Activated naive CD8-positive, alpha-beta T cell treated with anti-CD3 and anti-CD28 coated beads for 36 hours (primary cell): ENCODE measurements around the gene SLC19A1. TPM values are rescaled to one million over a fixed set of nuclear protein-coding genes. Genes with fewer than 3 reads are reported as not detected.

Source experiments
- DNase-seq: peaks from one replicate; pipeline ENCODE4 v3.0.0; 2021
- H3K27ac Mint-ChIP-seq: one replicate; pipeline ENCODE4 v1.8.0; 2022; ENCODE audit warnings: mild to moderate bottlenecking, moderate library complexity, mixed read lengths
- H3K27me3 Mint-ChIP-seq: one replicate; pipeline ENCODE4 v1.8.0; 2022; ENCODE audit warnings: mild to moderate bottlenecking, mixed read lengths
- H3K36me3 Mint-ChIP-seq: one replicate; pipeline ENCODE4 v1.8.0; 2021; ENCODE audit warnings: mild to moderate bottlenecking, mixed read lengths
- H3K4me1 Mint-ChIP-seq: one replicate; pipeline ENCODE4 v1.8.0; 2021; ENCODE audit warnings: mixed read lengths
- H3K4me3 Mint-ChIP-seq: one replicate; pipeline ENCODE4 v1.8.0; 2022; ENCODE audit warnings: mild to moderate bottlenecking, moderate library complexity, mixed read lengths
- H3K9me3 Mint-ChIP-seq: one replicate; pipeline ENCODE4 v1.8.0; 2022; ENCODE audit warnings: mixed read lengths
- total RNA-seq, 2 experiments: library from RNA; stranded (reverse); gene quantifications; one replicate each; pipeline ENCODE4 v1.2.3, GENCODE V29; 2021

The SLC19A1 gene
- total RNA-seq, 2 experiments from 2014 or later = 63.2 to 64.0 TPM

DNA sequence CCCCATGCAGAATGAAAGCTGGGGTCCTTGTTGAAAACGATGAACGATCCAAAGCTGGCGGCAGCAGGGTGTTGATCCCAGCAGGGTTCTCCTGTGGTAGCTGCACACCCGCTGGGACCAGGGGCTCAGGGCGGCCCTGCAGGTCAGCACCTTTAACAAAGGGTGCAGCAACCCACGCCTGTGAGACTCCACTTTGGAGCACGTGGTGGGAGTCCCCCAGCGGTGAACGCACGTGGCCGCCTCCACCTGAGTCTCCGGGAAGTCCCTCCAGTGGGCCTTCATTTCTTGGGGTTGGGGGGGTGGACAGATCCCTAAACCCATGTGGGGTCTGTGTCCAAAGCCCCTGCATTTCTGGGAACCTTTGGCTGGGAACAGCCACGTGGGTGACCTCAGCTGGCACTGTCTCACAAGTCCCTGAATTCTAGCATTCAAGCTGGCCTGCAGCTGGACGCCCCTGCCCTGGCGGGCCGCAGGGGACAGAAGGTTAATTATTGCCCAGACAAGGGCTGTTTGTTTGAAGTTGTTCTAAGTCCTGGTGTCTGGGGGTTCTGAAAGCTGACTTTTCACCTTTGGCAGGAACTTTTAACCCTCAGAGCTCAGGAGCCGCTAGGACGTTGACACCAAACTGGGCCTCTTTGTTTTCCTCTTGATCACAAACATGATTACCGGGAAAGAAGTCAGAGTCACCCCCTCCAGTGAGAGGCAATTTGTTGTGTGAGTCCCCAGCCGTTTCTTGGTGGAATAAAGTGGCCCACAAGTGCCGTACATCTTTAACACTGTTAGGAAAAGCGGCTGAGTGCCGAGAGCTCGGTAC lies 72.8 kb downstream of the SLC19A1 start:
- DNase-seq = no peak
- no peaks in the 10 kb centered on the region for H3K27me3 Mint-ChIP-seq
- H3K9me3 Mint-ChIP-seq = no peaks in the 10 kb centered on the region
- H3K36me3 Mint-ChIP-seq = no peaks in the 10 kb centered on the region
- no peak overlapping the region for H3K4me3 Mint-ChIP-seq
- H3K4me1 Mint-ChIP-seq = peaks cover 9% of the 10 kb centered on the region
- H3K27ac Mint-ChIP-seq = no peak overlapping the region

GRCh38 chr21:45468971-45469272 lies 73.3 kb downstream of the SLC19A1 start:
- Mint-ChIP-seq H3K4me1 (peaks cover 9% of the 10 kb centered on the region), H3K27ac (no peak overlapping the region), H3K4me3 (no peak overlapping the region), H3K9me3 (no peaks in the 10 kb centered on the region), H3K27me3 (no peaks in the 10 kb centered on the region), H3K36me3 (no peaks in the 10 kb centered on the region)
- DNase-seq = no peak

DNA sequence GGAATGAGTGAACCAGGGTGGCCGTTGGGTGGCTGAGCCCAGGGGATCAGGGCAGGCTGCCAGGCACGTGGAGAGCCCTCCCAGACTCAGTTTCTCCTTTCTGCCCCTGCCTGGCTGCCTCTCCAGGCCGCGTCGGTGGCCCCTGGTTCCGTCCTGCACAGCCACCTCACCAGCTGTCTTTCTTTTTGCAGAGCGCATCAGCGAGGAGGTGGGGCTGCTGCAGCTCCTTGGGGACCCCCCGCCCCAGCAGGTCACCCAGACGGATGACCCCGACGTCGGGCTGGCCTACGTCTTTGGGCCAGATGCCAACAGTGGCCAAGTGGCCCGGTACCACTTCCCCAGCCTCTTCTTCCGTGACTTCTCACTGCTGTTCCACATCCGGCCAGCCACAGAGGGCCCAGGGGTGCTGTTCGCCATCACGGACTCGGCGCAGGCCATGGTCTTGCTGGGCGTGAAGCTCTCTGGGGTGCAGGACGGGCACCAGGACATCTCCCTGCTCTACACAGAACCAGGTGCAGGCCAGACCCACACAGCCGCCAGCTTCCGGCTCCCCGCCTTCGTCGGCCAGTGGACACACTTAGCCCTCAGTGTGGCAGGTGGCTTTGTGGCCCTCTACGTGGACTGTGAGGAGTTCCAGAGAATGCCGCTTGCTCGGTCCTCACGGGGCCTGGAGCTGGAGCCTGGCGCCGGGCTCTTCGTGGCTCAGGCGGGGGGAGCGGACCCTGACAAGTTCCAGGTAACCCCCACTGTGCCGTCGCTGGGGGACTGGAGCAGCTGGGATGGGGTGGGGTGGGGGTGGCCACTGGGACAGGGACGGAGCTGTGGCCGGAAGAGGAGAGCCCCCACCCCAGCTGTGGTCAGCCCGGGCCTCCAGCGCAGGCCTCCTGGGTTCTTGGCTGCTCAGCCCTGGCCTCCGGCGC lies 73.9 kb downstream of the SLC19A1 start:
- peaks cover 5% of the 10 kb centered on the region for H3K27me3 Mint-ChIP-seq
- no peak overlapping the region for H3K4me3 Mint-ChIP-seq
- H3K9me3 Mint-ChIP-seq = peaks cover 3% of the 10 kb centered on the region
- no peak overlapping the region for H3K27ac Mint-ChIP-seq
- H3K36me3 Mint-ChIP-seq = no peaks in the 10 kb centered on the region
- peaks cover 9% of the 10 kb centered on the region for H3K4me1 Mint-ChIP-seq
- DNase-seq = no peak

DNA sequence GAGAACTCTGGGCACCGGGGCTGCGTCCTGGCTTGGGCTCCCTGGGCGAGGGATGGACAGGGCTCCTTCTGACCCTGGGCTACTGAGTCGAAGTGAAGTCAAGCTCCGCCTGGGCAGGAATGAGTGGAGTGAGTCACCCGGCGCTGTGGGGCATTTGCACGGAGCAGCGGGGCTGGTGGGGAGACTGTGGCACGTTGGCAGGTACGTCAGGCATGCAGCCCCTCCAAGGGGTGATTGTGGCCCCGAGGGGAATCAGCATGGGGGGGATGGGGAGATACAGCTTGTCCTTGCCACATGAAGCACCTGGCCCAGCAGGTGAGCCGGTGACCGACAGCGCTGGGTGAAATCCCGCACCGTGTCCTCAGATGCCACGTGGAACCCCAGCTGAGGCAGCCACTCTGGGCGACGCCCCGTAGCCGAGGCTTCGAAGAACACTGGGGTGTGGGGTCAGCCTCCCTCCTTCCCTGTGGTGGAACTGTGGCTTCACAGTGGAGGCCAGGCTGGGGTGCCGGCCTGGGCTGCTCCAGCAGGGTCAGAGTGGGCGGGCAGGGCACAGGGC lies 74.9 kb downstream of the SLC19A1 start:
- Mint-ChIP-seq H3K4me3 (no peak overlapping the region), H3K27ac (no peak overlapping the region), H3K9me3 (peaks cover 10% of the 10 kb centered on the region), H3K36me3 (peaks cover under 1% of the 10 kb centered on the region), H3K27me3 (peaks cover 5% of the 10 kb centered on the region), H3K4me1 (peaks cover 9% of the 10 kb centered on the region)
- DNase-seq = no peak

- Mint-ChIP-seq H3K9me3 (peaks cover 13% of the 10 kb centered on the region), H3K27ac (no peak overlapping the region), H3K4me1 (peaks cover 9% of the 10 kb centered on the region), H3K4me3 (no peak overlapping the region), H3K36me3 (peaks cover 2% of the 10 kb centered on the region), H3K27me3 (peaks cover 5% of the 10 kb centered on the region)
- DNase-seq = no peak
These were observed 75.7 kb downstream of the SLC19A1 start for GRCh38 chr21:45466330-45467220.

DNA sequence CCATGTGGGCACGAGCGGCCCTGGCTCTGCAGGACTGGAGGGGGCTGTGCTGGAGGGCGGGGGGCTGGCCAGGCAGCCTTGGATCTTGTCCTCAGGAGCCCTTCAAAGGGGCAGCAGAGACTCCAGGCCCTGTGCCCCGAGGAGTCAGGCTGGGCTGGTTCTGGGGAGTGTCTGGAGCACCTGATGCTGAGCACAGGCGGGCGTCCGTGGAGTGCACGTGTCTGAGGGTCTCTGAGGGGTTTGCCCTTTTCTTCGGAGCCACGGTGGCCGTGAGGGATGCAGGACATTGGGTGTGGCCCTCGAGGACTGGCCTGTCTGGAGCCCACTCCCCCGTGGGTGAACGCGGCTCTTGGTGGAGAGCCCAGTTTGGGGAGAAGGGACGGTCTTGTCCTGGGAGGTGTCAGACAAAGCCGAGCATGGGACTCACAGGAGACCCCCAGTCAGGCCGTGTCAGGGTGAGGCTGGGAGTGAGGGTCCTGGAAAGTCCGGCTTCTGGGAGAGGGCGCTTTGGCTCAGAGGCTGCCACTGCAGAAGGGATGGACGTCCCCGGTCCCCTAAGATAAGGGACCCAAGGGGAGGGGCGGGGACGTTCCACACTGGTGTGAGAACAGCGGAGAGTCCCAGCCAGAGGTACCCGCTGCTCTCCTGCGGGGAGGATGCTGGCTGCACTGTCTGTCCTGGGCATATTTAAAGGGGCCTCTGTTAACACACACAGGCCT lies 76.5 kb downstream of the SLC19A1 start:
- peaks cover 4% of the 10 kb centered on the region for H3K4me1 Mint-ChIP-seq
- peaks cover 13% of the 10 kb centered on the region for H3K9me3 Mint-ChIP-seq
- H3K27me3 Mint-ChIP-seq = peaks cover 5% of the 10 kb centered on the region
- peaks cover 2% of the 10 kb centered on the region for H3K36me3 Mint-ChIP-seq
- no peak for DNase-seq
- H3K4me3 Mint-ChIP-seq = no peak overlapping the region
- H3K27ac Mint-ChIP-seq = no peak overlapping the region

DNA sequence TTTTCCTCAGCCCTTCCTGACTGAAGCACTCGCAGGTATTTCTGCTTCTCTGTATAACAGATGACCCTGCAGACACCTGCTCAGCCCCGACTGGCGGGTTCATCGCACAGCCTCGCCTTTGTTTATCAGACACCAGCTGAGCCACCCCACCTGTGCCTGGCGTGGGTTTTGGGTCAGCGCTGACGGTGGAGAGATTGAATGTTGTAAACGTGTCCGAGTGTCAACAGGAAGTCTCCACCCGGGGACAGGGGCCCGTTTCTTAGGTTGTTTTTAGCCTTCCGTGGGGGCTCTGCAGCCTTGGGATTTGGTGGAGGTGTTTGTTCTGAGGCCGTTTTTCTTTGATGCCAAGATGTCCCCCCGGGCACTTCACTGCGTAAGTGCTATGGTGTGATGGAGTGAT lies 77.1 kb downstream of the SLC19A1 start:
- H3K36me3 Mint-ChIP-seq = peaks cover 2% of the 10 kb centered on the region
- peaks cover 13% of the 10 kb centered on the region for H3K9me3 Mint-ChIP-seq
- no peak overlapping the region for H3K4me3 Mint-ChIP-seq
- H3K27ac Mint-ChIP-seq = no peak overlapping the region
- no peak for DNase-seq
- peaks cover 5% of the 10 kb centered on the region for H3K27me3 Mint-ChIP-seq
- peaks cover 1% of the 10 kb centered on the region for H3K4me1 Mint-ChIP-seq

DNA sequence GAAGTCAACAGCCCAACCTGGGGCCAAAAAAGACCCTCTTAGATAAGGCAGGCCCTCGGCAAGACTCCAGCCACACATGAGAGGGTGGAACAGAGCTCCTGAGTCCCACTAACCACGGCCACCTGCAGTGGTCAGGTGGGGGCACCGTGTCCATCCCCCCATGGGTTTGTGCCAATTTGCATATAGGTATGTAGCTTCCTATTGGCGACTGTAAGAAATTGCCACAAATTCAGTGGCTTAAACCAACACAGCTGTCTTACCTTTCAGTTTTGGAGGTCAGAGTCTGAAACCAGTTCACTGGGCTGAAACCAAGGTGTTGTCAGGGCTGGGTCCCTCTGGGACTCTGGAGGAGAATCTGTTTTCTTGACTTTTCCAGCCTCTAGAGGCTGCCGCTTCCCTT lies 77.9 kb downstream of the SLC19A1 start:
- H3K4me3 Mint-ChIP-seq = no peak overlapping the region
- peaks cover 5% of the 10 kb centered on the region for H3K27me3 Mint-ChIP-seq
- H3K9me3 Mint-ChIP-seq = peaks cover 13% of the 10 kb centered on the region
- DNase-seq = no peak
- H3K4me1 Mint-ChIP-seq = no peaks in the 10 kb centered on the region
- H3K36me3 Mint-ChIP-seq = peaks cover 2% of the 10 kb centered on the region
- no peak overlapping the region for H3K27ac Mint-ChIP-seq

- no peak overlapping the region for H3K4me3 Mint-ChIP-seq
- H3K27me3 Mint-ChIP-seq = peaks cover 5% of the 10 kb centered on the region
- H3K36me3 Mint-ChIP-seq = peaks cover 2% of the 10 kb centered on the region
- H3K4me1 Mint-ChIP-seq = no peaks in the 10 kb centered on the region
- H3K27ac Mint-ChIP-seq = no peak overlapping the region
- no peak for DNase-seq
- peaks cover 13% of the 10 kb centered on the region for H3K9me3 Mint-ChIP-seq
These were observed 78.4 kb downstream of the SLC19A1 start for GRCh38 chr21:45463871-45464270.

- Mint-ChIP-seq H3K9me3 (peaks cover 13% of the 10 kb centered on the region), H3K27me3 (peaks cover 5% of the 10 kb centered on the region), H3K27ac (no peak overlapping the region), H3K36me3 (peaks cover 2% of the 10 kb centered on the region), H3K4me3 (no peak overlapping the region), H3K4me1 (no peaks in the 10 kb centered on the region)
- DNase-seq = no peak
These were observed 80.4 kb downstream of the SLC19A1 start for GRCh38 chr21:45461806-45462341.

- peaks cover 2% of the 10 kb centered on the region for H3K36me3 Mint-ChIP-seq
- H3K27ac Mint-ChIP-seq = no peak overlapping the region
- H3K9me3 Mint-ChIP-seq = peaks cover 13% of the 10 kb centered on the region
- no peak for DNase-seq
- H3K4me1 Mint-ChIP-seq = no peaks in the 10 kb centered on the region
- H3K4me3 Mint-ChIP-seq = no peak overlapping the region
- H3K27me3 Mint-ChIP-seq = peaks cover 5% of the 10 kb centered on the region
These were observed 80.9 kb downstream of the SLC19A1 start for GRCh38 chr21:45461369-45461750.

GRCh38 chr21:45460611-45461368 lies 81.5 kb downstream of the SLC19A1 start:
- H3K27ac Mint-ChIP-seq = no peak overlapping the region
- no peak overlapping the region for H3K4me3 Mint-ChIP-seq
- H3K4me1 Mint-ChIP-seq = no peaks in the 10 kb centered on the region
- DNase-seq = no peak
- peaks cover 13% of the 10 kb centered on the region for H3K9me3 Mint-ChIP-seq
- peaks cover 2% of the 10 kb centered on the region for H3K36me3 Mint-ChIP-seq
- peaks cover 5% of the 10 kb centered on the region for H3K27me3 Mint-ChIP-seq

GRCh38 chr21:45460011-45460565 lies 82.2 kb downstream of the SLC19A1 start:
- H3K4me3 Mint-ChIP-seq = no peak overlapping the region
- no peaks in the 10 kb centered on the region for H3K4me1 Mint-ChIP-seq
- peaks cover 13% of the 10 kb centered on the region for H3K9me3 Mint-ChIP-seq
- H3K27me3 Mint-ChIP-seq = peaks cover 5% of the 10 kb centered on the region
- peaks cover 2% of the 10 kb centered on the region for H3K36me3 Mint-ChIP-seq
- H3K27ac Mint-ChIP-seq = no peak overlapping the region
- DNase-seq = no peak
